HG03342 (cell line): ENCODE data around the gene PDPK1.
A peak's percentile ranks its signal among the peaks of the same experiment; 100 is the strongest.

ENCODE experiments used
- ATAC-seq: cut with Tn5 transposase; IDR thresholded peaks from one replicate; pipeline ENCODE4 v1.9.1; 2021; ENCODE audit warnings: mild to moderate bottlenecking, moderate library complexity; ENCODE audit not compliant: unreplicated experiment

PDPK1 gene

GRCh38 chr16:2507052-2507659 is 30.7 kb upstream of the PDPK1 start:
- peak; percentile 60 for ATAC-seq

GRCh38 chr16:2507665-2508064 is 30.2 kb upstream of the PDPK1 start:
- ATAC-seq: no peak

GRCh38 chr16:2508722-2509400 is 29.0 kb upstream of the PDPK1 start:
- ATAC-seq: no peak

GRCh38 chr16:2511128-2511800 is 26.6 kb upstream of the PDPK1 start:
- no peak for ATAC-seq

DNA sequence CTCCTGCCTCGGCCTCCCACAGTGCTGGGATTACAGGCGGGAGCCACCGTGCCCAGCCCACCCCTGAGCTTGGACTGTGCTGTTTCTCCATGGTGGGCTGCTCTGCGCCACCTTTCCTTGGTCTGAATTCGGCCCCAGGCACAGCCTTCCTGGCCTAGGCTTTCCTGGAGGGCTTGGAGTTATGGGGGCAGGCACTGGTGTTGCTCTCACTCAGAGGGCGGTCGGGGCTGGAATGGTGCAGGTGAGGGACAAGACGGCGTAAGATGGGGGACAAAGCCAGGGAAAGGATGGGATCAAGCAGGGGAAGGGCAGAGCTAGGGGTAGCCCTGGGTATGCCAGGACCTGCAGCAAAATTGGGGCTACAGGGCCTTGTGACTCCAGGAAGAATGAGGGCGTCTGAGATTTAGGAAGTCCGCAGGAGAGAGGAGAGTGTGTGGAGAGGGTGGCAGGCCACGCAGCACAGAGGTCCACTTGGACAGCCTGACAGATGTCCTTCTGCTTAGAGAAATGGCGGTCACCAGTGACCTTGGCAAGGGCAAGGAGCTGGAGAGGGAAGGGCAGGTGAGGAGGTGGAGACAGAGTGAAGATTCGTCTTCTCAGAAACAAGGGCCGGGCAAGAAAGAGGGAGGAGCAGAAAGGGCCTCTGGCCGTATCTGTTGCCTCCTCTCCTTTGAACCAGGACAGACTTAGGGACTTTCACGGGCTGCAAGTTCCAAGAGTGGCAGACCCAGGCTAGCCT is 25.7 kb upstream of the PDPK1 start:
- no peak for ATAC-seq

DNA sequence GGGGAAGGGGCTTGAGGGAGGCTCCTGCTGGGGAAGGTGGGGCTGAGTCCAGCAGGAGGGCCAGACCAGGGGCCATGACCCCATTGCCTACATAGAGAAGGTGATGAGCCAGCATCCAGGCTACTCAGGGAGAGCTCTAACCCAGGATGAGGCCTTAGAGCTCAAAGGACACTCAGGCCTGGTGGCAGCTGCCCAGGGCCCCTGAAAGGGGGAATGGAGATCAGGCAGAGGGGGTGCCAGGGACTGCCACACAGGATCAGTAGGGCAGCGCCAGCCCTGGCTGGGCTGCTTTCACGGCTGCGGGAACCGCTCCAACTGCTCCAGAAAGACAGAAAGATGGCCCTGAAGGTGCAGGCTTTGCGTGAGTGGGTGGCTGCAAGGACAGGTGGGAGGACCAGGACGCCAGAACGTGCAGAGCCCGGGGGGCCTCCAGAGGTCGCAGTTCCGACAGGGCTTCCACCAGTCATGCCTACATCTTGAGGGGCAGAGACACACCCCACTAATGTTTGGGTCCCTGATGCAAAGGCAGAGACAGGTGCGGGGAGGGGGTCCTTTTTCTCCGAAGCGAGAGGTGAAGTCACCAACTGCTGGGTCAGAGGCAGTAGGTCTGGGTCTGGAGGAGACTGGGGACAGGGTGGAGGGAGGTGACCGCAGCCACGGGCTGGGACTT is 25.0 kb upstream of the PDPK1 start:
- ATAC-seq: no peak

GRCh38 chr16:2513405-2514332 is 24.2 kb upstream of the PDPK1 start, which contains the start of gene ATP6V0C:
TSS of gene ATP6V0C (plus strand) at chr16:2513952. CDS start at chr16:2514104, 152 bp downstream.
- ATAC-seq: peak; percentile 69

DNA sequence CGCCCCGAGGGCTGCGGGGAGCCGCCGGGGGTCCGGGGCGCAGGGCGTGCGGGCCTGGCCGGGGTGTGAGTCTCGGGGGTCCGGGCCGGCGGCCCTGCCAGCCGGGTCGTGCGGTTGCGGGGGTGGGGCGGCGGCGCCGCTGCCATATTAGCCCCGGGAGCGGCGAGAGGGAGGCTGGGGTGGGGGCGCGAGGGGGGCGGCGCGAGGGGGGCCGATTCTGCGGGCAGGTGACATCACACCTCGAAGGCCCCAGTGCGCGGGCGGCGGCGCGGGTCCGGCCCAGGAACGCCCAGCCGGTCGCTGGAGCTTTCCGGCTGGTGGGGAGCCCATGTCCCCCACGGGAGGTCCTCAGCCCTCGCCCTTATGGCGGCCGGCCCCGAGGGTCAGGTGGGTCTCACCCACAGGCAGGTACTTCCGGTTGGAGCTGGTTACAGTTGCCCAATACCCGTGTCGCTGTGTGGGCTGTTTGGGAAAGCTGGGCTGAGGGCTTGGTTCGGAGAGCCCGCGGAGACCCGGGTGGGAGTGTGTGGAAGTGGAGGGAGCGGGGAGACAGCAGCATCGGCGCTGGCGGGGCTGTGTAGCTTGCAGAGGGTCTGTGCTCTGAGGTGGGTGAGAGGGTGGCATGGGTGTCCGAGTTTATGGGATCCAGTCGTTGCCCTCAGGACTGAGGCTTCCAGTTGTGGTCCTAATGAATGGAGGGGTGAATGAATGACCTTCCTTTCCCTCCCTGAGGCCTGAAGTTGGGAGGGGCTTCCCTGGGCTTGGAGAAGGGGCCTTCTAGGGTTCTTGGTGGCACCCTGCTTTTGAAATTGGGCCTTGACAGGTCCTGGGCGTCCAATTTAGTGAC is 23.3 kb upstream of the PDPK1 start:
- no peak for ATAC-seq

DNA sequence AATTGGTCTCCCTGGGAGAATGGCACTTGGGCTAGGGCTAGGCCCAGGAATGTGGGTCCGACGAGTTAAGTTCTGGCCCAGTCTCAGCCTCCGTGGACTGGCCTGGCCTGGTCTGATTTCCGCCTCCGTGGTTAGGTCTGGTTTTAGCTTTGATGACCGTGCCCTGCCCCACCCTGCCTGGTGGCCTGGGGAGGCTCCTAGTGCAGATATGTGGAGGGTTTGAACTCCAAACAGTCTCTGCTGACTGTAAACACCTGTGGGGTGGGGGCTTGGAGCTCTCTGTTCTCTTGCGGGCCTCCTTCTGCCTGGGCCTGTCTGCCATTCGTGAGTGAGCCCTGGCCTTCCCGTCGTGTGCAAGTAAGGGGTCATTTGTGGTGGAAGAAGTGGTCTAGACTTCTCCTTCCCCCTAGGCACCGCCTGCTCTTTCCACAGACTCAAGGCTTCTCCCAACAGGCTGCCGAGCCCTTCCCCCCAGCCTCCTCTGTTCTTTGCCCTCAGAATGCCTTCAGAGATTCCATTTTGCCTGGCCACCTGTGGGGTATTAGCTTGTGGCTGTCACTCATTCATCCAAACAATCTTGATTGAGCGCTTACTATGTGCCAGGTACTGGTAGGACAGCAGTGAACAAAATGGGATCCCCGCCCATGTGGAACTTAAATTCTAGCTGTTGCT is 22.5 kb upstream of the PDPK1 start:
- no peak for ATAC-seq

DNA sequence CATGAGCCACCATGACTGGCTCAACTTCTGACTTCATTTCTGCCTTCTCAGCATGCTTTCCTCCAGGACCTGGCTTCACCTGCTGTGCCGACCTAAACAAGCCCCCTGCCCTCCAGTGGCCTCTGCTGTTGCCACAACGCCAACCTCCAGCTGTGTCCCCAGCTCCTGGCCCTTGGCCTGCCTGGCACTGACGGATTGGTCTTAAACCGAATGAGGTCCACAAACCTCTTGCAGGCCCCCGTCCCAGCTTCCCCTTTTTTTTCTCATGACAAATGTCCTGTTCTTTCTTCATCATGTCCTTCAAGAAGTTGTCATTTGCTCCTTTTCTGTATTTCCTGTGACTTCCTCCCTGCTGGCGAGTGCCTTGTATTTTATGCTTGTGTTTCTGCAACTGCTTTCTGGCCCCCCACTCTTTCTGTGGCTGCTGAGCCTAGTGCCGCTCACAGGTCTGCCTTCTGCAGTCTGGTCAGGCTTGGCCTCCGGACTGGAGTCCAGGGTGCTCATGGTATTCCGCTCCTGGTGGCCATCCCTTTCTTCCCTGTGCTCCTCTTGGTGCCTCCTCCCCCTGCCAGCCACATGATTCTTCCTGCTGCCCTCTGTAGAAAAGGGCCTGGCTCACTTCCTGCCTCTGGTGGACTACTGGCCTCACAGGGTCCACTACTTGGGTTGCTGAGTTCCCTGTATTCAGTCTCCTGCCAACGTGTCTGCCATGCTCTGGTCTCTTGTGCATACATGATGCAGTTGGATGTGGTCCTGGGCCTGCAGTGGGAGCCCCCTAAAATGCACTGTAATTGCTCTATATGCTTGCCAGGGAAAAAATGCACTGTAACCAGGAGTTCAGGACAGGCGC is 21.2 kb upstream of the PDPK1 start:
- ATAC-seq: no peak

GRCh38 chr16:2517954-2518605 is 19.7 kb upstream of the PDPK1 start:
- ATAC-seq: no peak

GRCh38 chr16:2518823-2519710 is 18.8 kb upstream of the PDPK1 start:
- no peak for ATAC-seq

- ATAC-seq: no peak
These were observed 18.1 kb upstream of the PDPK1 start for GRCh38 chr16:2519711-2520080.

GRCh38 chr16:2520097-2520783 is 17.6 kb upstream of the PDPK1 start, which contains the start of gene AMDHD2:
TSS of gene AMDHD2 (plus strand) at chr16:2520371. CDS start at chr16:2520459, 88 bp downstream.
- peak; percentile 47 for ATAC-seq

DNA sequence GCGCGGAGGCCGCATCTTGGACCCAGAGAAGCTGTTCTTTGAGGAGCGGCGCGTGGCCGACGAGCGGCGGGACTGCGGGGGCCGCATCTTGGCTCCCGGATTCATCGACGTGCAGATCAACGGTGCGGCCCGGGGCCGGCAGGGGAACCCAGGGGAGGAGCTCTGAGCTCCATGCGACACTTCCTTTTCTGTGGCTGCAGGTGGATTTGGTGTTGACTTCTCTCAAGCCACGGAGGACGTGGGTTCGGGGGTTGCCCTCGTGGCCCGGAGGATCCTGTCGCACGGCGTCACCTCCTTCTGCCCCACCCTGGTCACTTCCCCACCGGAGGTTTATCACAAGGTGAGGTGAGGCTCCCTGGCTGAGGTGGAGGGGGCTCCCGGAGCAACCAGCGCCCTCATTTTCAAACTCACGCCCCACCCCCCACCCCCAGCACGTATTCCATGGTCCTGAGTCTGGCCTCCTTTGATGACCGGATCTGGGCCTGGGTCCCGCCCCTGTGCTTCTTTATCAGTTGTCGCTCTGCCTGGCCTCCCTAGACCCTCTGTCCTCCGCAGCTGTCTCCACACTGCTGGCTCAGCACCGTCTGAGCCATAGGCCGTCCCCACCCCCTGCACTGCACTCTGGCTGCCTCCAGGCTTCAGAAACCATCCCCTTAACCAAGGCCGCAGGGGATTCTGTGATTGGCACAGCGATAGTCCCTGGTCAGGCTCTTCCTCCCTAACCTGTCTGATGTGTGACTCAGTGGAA is 16.9 kb upstream of the PDPK1 start:
- no peak for ATAC-seq
